NCI-H2196 treated with DMSO at 0.1 percent for 48 hours (cell line): ENCODE measurements around the gene HSH2D.
"Not testable (repeated sequence)": the region's sequence is repeated elsewhere in the genome, so short reads cannot be mapped to it uniquely, and the experiment has no call there.

ENCODE experiments used
- DNase-seq: peaks from one replicate; lab custom pipeline; 2025; ENCODE audit not compliant: unreplicated experiment; lab: John Stamatoyannopoulos, UW

HSH2D gene

GRCh38 chr19:16119075-16119857 is 24.2 kb upstream of the HSH2D start:
- not testable (repeated sequence) for DNase-seq

GRCh38 chr19:16121141-16121540 is 22.3 kb upstream of the HSH2D start:
- no peak for DNase-seq

GRCh38 chr19:16121967-16122366 is 21.5 kb upstream of the HSH2D start:
- DNase-seq = no peak

GRCh38 chr19:16124953-16125352 is 18.5 kb upstream of the HSH2D start:
- no peak for DNase-seq

- no peak for DNase-seq
These were observed 17.6 kb upstream of the HSH2D start for GRCh38 chr19:16125737-16126495.

- no peak for DNase-seq
These were observed 16.4 kb upstream of the HSH2D start for GRCh38 chr19:16127080-16127479.

- DNase-seq = no peak
These were observed 15.6 kb upstream of the HSH2D start for GRCh38 chr19:16127776-16128371.

- DNase-seq = no peak
These were observed 11.8 kb upstream of the HSH2D start for GRCh38 chr19:16131648-16132047.

GRCh38 chr19:16133818-16134217 is 9.7 kb upstream of the HSH2D start:
- DNase-seq = no peak

- DNase-seq = no peak
These were observed 9.0 kb upstream of the HSH2D start for GRCh38 chr19:16134510-16134909.

- DNase-seq = no peak
These were observed 7.9 kb upstream of the HSH2D start for GRCh38 chr19:16135430-16136127.

- no peak for DNase-seq
These were observed 7.1 kb upstream of the HSH2D start for GRCh38 chr19:16136185-16136999.

GRCh38 chr19:16139752-16140151 is 3.7 kb upstream of the HSH2D start:
- DNase-seq = no peak

- no peak for DNase-seq
These were observed 2.4 kb upstream of the HSH2D start for GRCh38 chr19:16141043-16141442.

GRCh38 chr19:16142032-16142580 is 1.4 kb upstream of the HSH2D start:
- DNase-seq = no peak

GRCh38 chr19:16144216-16144581 is 714 bp downstream of the HSH2D start:
- DNase-seq = no peak

GRCh38 chr19:16146112-16146511 is 2.6 kb downstream of the HSH2D start:
- DNase-seq = no peak

- DNase-seq = no peak
These were observed 5.2 kb downstream of the HSH2D start for GRCh38 chr19:16148443-16149229.

GRCh38 chr19:16153582-16154336 is 10.3 kb downstream of the HSH2D start:
- no peak for DNase-seq
